ENCODE measurements around the gene TCOF1.

DNA sequence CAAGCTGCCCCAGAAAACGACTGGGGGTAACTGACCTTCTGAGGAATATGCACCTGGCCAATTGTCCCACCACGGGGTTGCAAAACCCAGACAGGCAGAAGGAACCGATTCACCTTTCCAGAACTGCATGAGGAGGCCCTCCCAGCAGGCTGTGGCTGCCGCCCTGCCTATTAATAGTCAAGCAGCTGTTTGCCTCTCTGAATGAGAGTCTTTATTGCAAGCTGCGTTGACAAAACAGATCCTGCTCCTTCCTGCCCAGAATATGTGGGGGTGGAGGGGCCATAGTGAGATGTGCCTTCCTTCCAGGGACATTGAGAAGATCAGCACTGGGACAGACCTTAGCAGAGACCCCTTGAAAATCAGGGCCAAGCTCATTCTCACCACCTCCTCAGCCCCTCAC is 18.3 kb upstream of the TCOF1 start:
- TF ChIP-seq, protein P1, sequence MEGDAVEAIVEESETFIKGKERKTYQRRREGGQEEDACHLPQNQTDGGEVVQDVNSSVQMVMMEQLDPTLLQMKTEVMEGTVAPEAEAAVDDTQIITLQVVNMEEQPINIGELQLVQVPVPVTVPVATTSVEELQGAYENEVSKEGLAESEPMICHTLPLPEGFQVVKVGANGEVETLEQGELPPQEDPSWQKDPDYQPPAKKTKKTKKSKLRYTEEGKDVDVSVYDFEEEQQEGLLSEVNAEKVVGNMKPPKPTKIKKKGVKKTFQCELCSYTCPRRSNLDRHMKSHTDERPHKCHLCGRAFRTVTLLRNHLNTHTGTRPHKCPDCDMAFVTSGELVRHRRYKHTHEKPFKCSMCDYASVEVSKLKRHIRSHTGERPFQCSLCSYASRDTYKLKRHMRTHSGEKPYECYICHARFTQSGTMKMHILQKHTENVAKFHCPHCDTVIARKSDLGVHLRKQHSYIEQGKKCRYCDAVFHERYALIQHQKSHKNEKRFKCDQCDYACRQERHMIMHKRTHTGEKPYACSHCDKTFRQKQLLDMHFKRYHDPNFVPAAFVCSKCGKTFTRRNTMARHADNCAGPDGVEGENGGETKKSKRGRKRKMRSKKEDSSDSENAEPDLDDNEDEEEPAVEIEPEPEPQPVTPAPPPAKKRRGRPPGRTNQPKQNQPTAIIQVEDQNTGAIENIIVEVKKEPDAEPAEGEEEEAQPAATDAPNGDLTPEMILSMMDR (IDR thresholded peaks at IDR 0.05) = no peak
- no peak for TF ChIP-seq POLR2A (IDR thresholded peaks at IDR 0.05)
